SH-SY5Y (cell line): ENCODE data around the gene XYLT2.

Experiments used
- GATA2 ChIP-seq: IDR thresholded peaks from 2 replicates; pipeline ENCODE4 v1.6.1; 2011; ENCODE audit warnings: mild to moderate bottlenecking, low read depth, low read length
- GATA3 ChIP-seq: IDR thresholded peaks from 2 replicates; pipeline ENCODE4 v1.6.1; 2011; ENCODE audit warnings: low read depth, mild to moderate bottlenecking, low read length, moderate library complexity

DNA sequence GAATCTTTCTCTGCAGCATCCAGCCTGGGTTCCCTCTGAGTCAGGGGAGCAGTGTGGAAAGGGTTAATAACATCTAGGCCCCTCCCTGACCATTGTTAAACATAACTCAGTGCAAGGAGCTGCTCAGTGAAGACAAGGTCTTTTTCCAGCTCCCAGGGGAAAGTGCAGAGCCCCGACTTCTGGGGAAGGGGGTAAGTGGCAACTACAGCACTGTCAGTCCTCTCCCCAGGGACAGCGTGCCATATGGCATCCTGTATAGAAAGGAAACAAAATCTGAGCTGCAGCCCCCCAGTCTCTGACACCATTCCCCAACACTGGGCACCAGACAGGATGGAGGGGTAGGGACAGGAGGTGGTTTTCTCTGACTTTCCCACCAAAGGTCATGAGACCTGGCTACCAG is 19.2 kb downstream of the XYLT2 start:
- TF ChIP-seq GATA2 (no peak), GATA3 (no peak)
